Erythroblast (primary cell): ENCODE measurements around the gene OR51B5.
"Not testable (repeated sequence)": the region's sequence is repeated elsewhere in the genome, so short reads cannot be mapped to it uniquely, and the experiment has no call there.

Source experiments
- DNase-seq, 2 experiments: peaks; one replicate each; lab custom pipeline; 2025; lab: John Stamatoyannopoulos, UW
- GATA1 ChIP-seq: IDR thresholded peaks from 2 replicates; pipeline ENCODE4 v1.6.1; 2011; ENCODE audit warnings: low read depth, mild to moderate bottlenecking, control low read depth, low read length, moderate library complexity
- POLR2A ChIP-seq: IDR thresholded peaks from 2 replicates; pipeline ENCODE4 v1.6.1; 2011; ENCODE audit warnings: mild to moderate bottlenecking, low read length

The OR51B5 gene

GRCh38 chr11:5304046-5304445 is 39.3 kb downstream of the OR51B5 start:
- peak in 1 of 2 experiments; percentile 28 for DNase-seq
- TF ChIP-seq GATA1 (no peak), POLR2A (no peak)

GRCh38 chr11:5303626-5304025 is 39.7 kb downstream of the OR51B5 start:
- peak; percentile 22 for TF ChIP-seq POLR2A
- no peak for TF ChIP-seq GATA1
- peak; percentile 44 to 84 for DNase-seq

GRCh38 chr11:5301846-5302245 is 41.5 kb downstream of the OR51B5 start, which contains the start of gene OR51B4:
TSS of gene OR51B4 (minus strand) at chr11:5301946. CDS start at chr11:5301946, 0 bp downstream.
- no peak for DNase-seq
- TF ChIP-seq POLR2A (no peak), GATA1 (no peak)

GRCh38 chr11:5300251-5300650 is 43.1 kb downstream of the OR51B5 start:
- DNase-seq = no peak
- TF ChIP-seq GATA1 (no peak), POLR2A (no peak)

- TF ChIP-seq GATA1 (no peak), POLR2A (no peak)
- peak in 1 of 2 experiments; percentile 12 for DNase-seq
These were observed 44.9 kb downstream of the OR51B5 start for GRCh38 chr11:5298451-5298850.

- peak in 1 of 2 experiments; percentile 67 for DNase-seq
- TF ChIP-seq POLR2A = no peak
- no peak for TF ChIP-seq GATA1
These were observed 45.5 kb downstream of the OR51B5 start for GRCh38 chr11:5297721-5298323.

- DNase-seq = not testable (repeated sequence)
These were observed 48.9 kb downstream of the OR51B5 start for GRCh38 chr11:5294342-5294995.

- TF ChIP-seq POLR2A (no peak), GATA1 (no peak)
These were observed 50.3 kb downstream of the OR51B5 start for GRCh38 chr11:5293028-5293427.

More at GRCh38 chr11:5293028-5293427, 50.3 kb downstream of the OR51B5 start:
- DNase-seq = no peak
